ENCODE measurements around the gene FYCO1. TPM values are rescaled to one million over a fixed set of nuclear protein-coding genes. Genes with fewer than 3 reads are reported as not detected.

The FYCO1 gene
- total and polyA plus RNA-seq, 2 of the 8 experiments (the other 6 are each of a cell fraction or from before 2014, with no cell fraction given) = 4.8 to 10.8 TPM

DNA sequence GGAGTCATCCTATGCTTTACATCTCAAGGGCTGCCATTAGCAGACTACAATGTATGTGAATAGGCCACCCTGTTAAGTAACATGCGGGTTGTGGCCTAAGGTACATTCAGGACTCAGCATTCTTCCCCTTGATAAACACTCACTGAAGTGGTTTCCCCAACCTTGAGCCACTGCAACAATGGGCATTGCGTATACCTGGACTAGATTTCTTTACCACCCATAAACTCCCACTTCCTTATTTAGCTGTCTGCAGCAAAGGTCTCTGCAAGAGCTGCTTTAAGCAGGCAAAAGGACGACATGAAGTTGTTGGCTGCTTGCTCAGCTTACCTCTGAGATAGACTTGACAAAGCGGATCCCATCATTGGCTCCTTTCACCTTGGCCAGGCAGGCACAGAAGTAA is 16.2 kb downstream of the FYCO1 start (continued):
- TF ChIP-seq EZH2 (IDR thresholded peaks at IDR 0.05; ENCODE audit: low read depth, low read length, severe bottlenecking) = no peak
